Right renal pelvis (tissue), 4 donors: ENCODE results near the gene MVK. TPM values are rescaled to one million over a fixed set of nuclear protein-coding genes. Genes with fewer than 3 reads are reported as not detected.

Experiments
- DNase-seq, 4 donors: peaks; one replicate each; pipeline ENCODE4 v3.0.0-alpha.2; 2013; ENCODE audit warnings: low read depth in 4 of 4, low spot score in 3 of 4, missing footprints in 1 of 4
- polyA plus RNA-seq, 4 donors: library from polyadenylated mRNA; unstranded; fragments of 120-200 nt; gene quantifications; one replicate each; pipeline ENCODE4 v1.2.1, GENCODE V29; 2013; ENCODE audit not compliant: insufficient read length in 4 of 4

Gene MVK
- polyA plus RNA-seq, 4 donors = 21.0 to 23.4 (median 21.5) TPM

GRCh38 chr12:109563291-109564284, 10.0 kb upstream of the MVK start:
- DNase-seq = no peak

- no peak for DNase-seq
Observed at GRCh38 chr12:109566424-109566823, 7.2 kb upstream of the MVK start.

DNA sequence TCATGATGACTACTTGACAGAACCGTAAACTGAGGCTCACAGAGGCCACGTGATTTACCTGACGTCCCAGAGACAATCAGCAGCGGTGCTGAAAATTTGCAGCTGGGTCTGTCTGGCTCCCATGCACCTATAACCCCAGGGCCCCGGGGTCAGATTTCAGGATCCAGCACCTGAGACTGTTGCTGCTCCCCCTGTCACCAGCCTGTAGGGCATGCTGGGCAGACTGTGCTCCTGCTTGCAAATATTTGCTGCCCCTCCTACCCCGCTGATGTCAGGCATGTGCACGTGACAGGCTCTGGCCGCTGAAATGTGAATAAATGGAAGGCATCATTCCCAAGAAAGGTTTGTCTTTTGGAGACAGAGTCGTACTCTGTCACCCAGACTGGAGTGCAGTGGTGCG, 6.3 kb upstream of the MVK start:
- DNase-seq = no peak

- no peak for DNase-seq
Observed at GRCh38 chr12:109567967-109568366, 5.6 kb upstream of the MVK start.

GRCh38 chr12:109568486-109568885, 5.1 kb upstream of the MVK start:
- no peak for DNase-seq

- no peak for DNase-seq
Observed at GRCh38 chr12:109571773-109572505, 1.7 kb upstream of the MVK start.

DNA sequence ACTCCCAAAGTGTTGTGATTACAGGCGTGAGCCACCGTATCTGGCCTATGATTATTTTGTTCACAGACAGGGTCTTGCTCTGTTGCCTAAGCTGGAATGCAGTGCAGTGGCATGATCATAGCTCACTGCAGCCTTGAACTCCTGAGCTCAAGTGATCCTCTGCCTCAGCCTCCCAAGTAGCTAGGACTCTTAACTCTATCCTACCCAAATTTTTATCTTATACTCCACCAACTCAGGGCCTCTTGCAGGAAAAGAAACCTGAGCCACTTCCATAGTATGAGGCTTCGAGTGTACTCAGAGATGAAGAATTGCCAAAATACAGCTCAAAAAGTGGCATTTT, 1.1 kb upstream of the MVK start:
- no peak for DNase-seq

GRCh38 chr12:109573914-109574244, 285 bp downstream of the MVK start:
- no peak for DNase-seq

GRCh38 chr12:109575683-109576082, 2.1 kb downstream of the MVK start:
- no peak for DNase-seq

GRCh38 chr12:109577311-109577710, 3.7 kb downstream of the MVK start:
- DNase-seq = no peak

DNA sequence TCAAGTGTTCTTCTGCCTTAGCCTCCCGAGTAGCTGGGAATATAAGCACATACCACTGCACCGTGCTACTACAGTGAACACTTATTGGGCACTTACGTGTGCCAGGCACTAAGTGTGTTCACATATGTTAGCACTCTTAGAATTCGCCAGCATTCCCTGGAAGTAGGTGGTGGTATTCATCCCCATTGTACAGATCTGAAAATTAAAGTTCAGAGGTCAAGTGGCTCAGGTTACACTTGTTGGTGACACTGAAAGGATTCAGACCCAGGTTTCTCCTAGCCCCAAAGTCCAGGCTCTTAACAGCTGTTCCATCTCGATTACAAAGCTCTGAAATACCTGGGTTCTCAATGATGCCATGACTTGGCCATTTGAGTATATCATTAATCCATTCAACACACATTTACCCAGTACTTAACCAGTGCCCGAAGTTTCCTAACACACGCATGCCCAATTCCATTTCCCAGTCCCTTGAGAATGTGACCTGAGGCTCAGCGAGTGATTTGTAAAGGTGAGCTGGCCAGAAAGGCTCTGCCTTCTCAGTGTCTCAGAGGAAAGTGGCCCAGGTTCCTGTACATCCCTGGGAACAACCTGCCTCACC, 4.8 kb downstream of the MVK start:
- DNase-seq = peak in 1 of 4 donors; percentile 42

DNA sequence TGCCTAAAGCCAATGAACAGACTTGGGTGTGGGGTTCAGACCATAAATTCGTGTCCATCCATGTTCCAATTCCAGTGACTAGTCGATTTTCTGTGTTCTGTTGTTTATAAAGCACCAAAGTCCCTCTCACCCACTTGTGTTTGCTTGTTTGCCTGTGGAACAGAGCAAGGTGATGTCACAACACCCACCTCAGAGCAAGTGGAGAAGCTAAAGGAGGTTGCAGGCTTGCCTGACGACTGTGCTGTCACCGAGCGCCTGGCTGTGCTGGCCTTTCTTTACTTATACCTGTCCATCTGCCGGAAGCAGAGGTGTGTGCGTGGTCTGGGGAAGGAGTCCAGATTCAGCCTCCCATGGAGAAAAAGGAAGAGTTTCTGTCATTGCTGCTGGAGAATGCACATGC, 6.0 kb downstream of the MVK start:
- no peak for DNase-seq

- no peak for DNase-seq
Observed at GRCh38 chr12:109580272-109580671, 6.7 kb downstream of the MVK start.

GRCh38 chr12:109580684-109581333, 7.2 kb downstream of the MVK start:
- no peak for DNase-seq

- no peak for DNase-seq
Observed at GRCh38 chr12:109581334-109581691, 7.7 kb downstream of the MVK start.

DNA sequence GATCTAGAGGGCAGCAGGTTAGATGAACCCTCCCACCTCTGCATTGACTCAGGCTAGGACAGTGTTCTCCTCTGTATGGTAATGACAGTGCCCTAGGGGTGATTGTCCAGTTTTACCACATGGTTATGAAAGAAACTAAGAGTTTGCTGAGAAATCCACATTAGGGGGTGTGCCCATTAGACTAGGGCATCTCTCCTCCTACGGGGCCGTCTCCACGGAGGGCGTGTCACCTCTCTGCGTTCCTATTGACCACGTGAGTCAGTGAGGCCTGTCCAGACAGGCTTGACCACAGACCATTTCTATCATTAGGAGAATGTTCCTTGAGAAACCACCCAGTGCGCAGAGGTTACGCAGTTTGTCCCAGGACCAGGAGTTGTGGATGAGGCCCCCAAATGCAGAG, 8.3 kb downstream of the MVK start:
- no peak for DNase-seq

- no peak for DNase-seq
Observed at GRCh38 chr12:109582636-109583035, 9.0 kb downstream of the MVK start.

DNA sequence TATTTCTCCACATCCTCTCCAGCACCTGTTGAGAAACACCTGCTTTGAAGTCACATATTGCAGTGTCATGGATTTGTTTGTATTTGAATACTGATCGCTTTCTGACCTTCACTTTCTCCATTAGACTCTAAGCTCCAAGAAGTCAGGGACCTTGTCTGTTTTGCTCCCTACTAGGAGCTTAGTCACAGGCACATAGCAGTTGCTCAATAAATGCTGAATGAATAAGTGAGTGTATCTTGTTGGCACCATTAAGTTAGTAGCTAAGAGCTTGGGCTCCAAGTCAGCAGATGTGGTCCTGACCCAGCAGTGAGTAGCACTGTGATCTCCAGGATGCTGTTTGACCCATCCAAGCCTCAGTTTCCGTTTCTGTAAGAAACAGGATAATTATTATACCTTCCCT, 10.1 kb downstream of the MVK start:
- no peak for DNase-seq

DNA sequence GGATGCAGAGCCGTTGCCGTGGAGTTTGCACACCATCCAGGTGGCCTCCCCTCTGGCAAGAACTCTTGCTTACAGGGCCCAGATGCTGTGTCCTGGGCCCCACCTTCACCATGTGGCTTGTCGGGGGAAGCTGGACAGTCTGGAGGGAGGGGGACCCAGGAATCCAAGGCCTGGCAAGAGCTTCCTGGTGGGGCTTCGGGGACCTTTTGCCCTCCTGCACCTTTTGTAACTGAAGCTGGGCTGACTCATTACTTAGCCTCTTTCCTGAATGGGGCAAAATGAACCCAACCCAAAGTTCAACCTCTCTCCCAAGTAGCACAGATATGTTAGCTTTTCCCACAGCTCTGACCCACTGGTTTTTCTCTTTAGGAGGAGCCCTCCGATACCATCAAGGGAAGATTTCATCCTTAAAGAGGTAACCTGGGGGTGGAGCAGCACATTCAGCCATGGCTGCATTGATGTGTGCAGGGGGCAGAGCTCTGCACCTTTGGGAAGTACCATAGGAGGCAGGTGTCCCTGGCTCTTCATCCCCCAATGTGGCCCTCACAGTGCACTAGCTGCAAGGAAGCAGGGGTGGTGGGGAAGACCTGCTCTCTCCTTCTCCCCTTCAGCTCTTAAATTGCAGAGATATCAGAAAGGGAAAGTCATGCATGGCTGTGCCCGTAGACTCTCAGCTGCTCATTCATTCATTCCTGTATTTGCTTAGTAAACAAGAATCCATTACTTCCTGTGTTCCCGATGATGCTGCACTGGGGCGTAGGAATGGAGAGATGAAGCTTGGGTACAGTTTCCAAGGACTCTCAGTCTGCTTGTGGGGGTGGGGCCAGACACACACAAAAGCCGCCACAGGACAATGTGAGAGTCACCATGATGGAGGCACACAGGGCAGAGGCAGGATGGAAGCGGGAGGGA, 13.0 kb downstream of the MVK start:
- DNase-seq = no peak

GRCh38 chr12:109587921-109588320, 14.3 kb downstream of the MVK start:
- no peak for DNase-seq
